Subcutaneous abdominal adipose tissue (tissue), 5 donors: ENCODE results near the gene CELA3A.

Source experiments
- H3K27ac ChIP-seq: one replicate; pipeline ENCODE4 v1.7.0; 2013; ENCODE audit warnings: low read depth, mild to moderate bottlenecking, inconsistent platforms, low read length, moderate library complexity
- H3K27me3 ChIP-seq, 5 donors: one replicate each; pipeline ENCODE4 v1.7.0; 2013; ENCODE audit warnings: low read length in 5 of 5, inconsistent platforms in 1 of 5; ENCODE audit not compliant: control insufficient read depth in 5 of 5, insufficient read depth in 4 of 5
- H3K36me3 ChIP-seq, 5 donors: one replicate each; pipeline ENCODE4 v1.7.0; 2013; ENCODE audit warnings: low read length in 5 of 5; ENCODE audit not compliant: control insufficient read depth in 5 of 5, insufficient read depth in 5 of 5
- H3K4me1 ChIP-seq, 5 donors: one replicate each; pipeline ENCODE4 v1.7.0; 2013; ENCODE audit warnings: low read length in 5 of 5, mild to moderate bottlenecking in 3 of 5, moderate library complexity in 1 of 5; ENCODE audit not compliant: control insufficient read depth in 5 of 5, insufficient read depth in 5 of 5
- H3K4me3 ChIP-seq, 5 donors: one replicate each; pipeline ENCODE4 v1.7.0; 2013; ENCODE audit warnings: low read length in 5 of 5, low read depth in 1 of 5
- H3K9ac ChIP-seq, 5 donors: one replicate each; pipeline ENCODE4 v1.7.0; 2013; ENCODE audit warnings: low read length in 5 of 5, mild to moderate bottlenecking in 4 of 5, moderate library complexity in 3 of 5
- H3K9me3 ChIP-seq, 5 donors: one replicate each; pipeline ENCODE4 v1.7.0; 2013; ENCODE audit warnings: low read length in 5 of 5; ENCODE audit not compliant: control insufficient read depth in 5 of 5
- donor health status: healthy.
- donor health status: healthy.
- donor health status: healthy.
- donor health status: healthy.
- donor health status: healthy.

Gene CELA3A

GRCh38 chr1:22045604-22046228 is 44.3 kb downstream of the CELA3A start:
- Histone ChIP-seq H3K9me3 (no peaks in the 10 kb centered on the region), H3K27me3 (no peaks in the 10 kb centered on the region), H3K36me3 (no peaks in the 10 kb centered on the region), H3K4me3 (no peak overlapping the region), H3K9ac (no peak overlapping the region), H3K4me1 (peaks cover 0 to 10% (median 7%) of the 10 kb centered on the region in 5 donors), H3K27ac (no peak overlapping the region)

- H3K4me3 ChIP-seq, result no peak overlapping the region
- peaks cover 0 to 17% (median 14%) of the 10 kb centered on the region in 5 donors for H3K4me1 ChIP-seq
- H3K27ac ChIP-seq, result peak overlapping the region; percentile 87
- H3K27me3 ChIP-seq, result no peaks in the 10 kb centered on the region
- no peaks in the 10 kb centered on the region for H3K9me3 ChIP-seq
- H3K36me3 ChIP-seq, result no peaks in the 10 kb centered on the region
- peak overlapping the region in 1 of 5 donors; percentile 11 for H3K9ac ChIP-seq
These were observed 47.1 kb downstream of the CELA3A start for GRCh38 chr1:22048351-22049192.

DNA sequence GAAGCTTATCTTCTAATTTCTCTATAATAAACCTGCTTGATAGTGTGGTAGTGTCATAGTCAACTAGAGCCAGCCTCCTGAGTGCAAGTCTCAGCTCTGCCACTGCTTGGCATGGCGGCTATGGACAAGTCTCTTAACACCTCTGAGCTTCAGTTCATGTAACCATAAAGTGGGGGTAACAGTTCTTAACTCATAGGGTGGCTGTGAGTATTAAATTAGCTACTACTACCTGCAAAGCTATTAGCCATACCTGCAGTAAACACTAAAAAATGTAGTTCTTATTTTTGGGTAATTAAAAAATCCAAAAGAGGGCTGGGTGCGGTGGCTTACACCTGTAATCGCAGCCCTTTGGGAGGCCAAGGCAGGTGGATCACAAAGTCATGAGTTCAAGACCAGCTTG is 48.9 kb downstream of the CELA3A start:
- H3K27me3 ChIP-seq, result no peaks in the 10 kb centered on the region
- no peaks in the 10 kb centered on the region for H3K9me3 ChIP-seq
- H3K4me3 ChIP-seq, result no peak overlapping the region
- H3K9ac ChIP-seq, result no peak overlapping the region
- H3K36me3 ChIP-seq, result no peaks in the 10 kb centered on the region
- H3K27ac ChIP-seq, result no peak overlapping the region
- H3K4me1 ChIP-seq, result peaks cover 3 to 31% (median 27%) of the 10 kb centered on the region in 5 donors

- no peaks in the 10 kb centered on the region for H3K9me3 ChIP-seq
- H3K9ac ChIP-seq, result no peak overlapping the region
- H3K27ac ChIP-seq, result no peak overlapping the region
- no peaks in the 10 kb centered on the region for H3K36me3 ChIP-seq
- peak overlapping the region in 1 of 5 donors; percentile 73 for H3K4me3 ChIP-seq
- no peaks in the 10 kb centered on the region for H3K27me3 ChIP-seq
- peaks cover 3 to 45% (median 39%) of the 10 kb centered on the region in 5 donors for H3K4me1 ChIP-seq
These were observed 50.2 kb downstream of the CELA3A start for GRCh38 chr1:22051607-22052114.

DNA sequence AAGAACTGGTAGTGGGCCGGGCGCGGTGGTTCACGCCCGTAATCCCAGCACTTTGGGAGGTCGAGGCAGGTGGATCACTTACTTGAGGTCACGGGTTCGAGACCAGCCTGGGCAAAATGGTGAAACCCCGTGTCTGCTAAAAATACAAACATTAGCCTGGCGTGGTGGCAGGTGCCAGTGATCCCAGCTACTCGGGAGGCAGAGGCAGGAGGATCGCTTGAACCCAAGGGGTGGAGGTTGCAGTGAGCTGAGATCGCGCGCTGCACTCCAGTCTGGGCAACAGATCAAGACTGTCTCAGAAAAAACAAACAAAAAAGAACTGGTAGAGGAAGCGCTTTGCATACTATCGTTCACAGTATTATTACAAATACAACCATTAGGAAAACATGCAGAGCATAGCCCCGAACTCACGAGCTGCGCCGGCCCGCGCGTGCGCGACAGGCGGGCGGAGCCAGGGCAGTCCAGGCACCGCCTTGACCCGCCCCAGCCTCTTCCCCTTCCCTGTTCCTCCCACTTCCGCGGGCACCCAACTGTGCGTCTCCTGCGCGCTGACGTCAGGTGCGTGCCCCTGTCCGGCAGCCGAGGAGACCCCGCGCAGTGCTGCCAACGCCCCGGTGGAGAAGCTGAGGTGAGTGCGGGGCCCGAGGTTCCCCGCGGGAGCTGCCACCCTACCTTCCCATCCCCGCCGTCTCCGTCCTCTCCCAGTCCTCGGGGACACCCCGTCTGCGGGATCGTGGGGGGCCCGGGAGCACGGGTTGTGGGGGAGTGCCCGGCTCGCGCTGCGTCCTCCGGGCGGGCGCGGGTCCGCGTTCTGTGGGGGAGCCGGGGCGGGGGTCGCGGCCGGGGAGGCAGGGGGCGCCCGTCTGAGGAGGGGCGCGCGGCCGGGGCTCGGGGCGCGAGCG is 50.9 kb downstream of the CELA3A start, which contains the start of gene CDC42:
Gene CDC42, plus strand, starts transcription at position 595 of the 902 bp plus-strand sequence. CDS start 25,770 bp downstream, outside the sequence.
- Histone ChIP-seq H3K4me3 (peak within 1 kb of the TSS; percentile 85 to 97 (median 90)), H3K9me3 (no peaks in the 10 kb centered on the region), H3K9ac (peak within 1 kb of the TSS; percentile 75 to 100 (median 89)), H3K4me1 (peaks cover 3 to 52% (median 46%) of the 10 kb centered on the region in 5 donors), H3K27ac (peak within 1 kb of the TSS; percentile 97), H3K27me3 (no peaks in the 10 kb centered on the region), H3K36me3 (no peaks in the 10 kb centered on the region)

- H3K36me3 ChIP-seq, result peaks cover 0 to 4% (median 3%) of the 10 kb centered on the region in 5 donors
- H3K4me3 ChIP-seq, result peak overlapping the region; percentile 85 to 97 (median 90)
- peak overlapping the region; percentile 97 for H3K27ac ChIP-seq
- H3K27me3 ChIP-seq, result no peaks in the 10 kb centered on the region
- peaks cover 4 to 58% (median 52%) of the 10 kb centered on the region in 5 donors for H3K4me1 ChIP-seq
- H3K9me3 ChIP-seq, result no peaks in the 10 kb centered on the region
- H3K9ac ChIP-seq, result peak overlapping the region; percentile 74 to 100 (median 89)
These were observed 51.8 kb downstream of the CELA3A start for GRCh38 chr1:22053017-22053860.

DNA sequence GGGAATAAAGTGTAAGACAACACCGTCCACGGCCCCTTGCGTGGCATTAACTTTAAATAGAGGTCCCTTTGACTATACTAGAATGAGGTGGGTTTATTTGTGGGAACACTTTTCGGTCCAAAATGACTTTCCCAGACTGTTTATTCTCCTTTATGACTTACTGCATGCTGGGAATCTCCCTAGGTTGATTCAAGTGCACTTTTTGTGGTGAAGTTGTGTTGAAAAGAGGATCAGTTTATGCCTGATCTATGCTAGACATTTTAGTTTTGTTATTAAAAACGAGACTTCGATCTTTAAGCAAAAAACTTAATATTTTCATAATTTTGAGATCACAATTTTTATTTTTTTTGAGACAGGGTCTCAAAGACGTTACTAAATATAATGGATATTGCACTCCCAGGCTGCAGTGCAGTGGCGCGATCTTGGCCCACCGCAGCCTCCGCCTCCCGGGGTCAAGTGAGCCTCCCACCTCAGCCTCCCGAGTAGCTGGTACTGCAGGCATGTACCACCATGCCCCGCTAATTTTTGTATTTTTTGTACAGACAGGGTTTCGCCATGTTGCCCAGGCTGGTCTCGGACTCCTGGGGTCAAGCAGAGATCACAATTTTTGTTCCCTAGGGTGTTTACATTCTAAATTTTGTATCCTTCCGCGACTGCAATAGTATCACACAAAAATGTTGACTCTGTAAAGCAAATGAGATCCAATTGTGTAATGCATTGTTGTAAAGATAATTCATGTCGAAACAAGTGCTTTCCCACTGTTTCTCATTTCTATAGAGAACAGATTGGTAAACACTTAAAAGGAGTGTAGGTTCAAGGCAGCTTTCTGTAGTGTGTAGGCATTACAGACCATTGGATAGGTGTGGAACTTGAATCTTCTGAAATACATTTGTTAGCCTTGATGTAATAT is 52.7 kb downstream of the CELA3A start:
- no peaks in the 10 kb centered on the region for H3K27me3 ChIP-seq
- H3K27ac ChIP-seq, result peak overlapping the region; percentile 97
- peak overlapping the region; percentile 85 to 97 (median 90) for H3K4me3 ChIP-seq
- peaks cover 0 to 4% (median 3%) of the 10 kb centered on the region in 5 donors for H3K36me3 ChIP-seq
- peak overlapping the region; percentile 74 to 100 (median 89) for H3K9ac ChIP-seq
- H3K9me3 ChIP-seq, result no peaks in the 10 kb centered on the region
- H3K4me1 ChIP-seq, result peaks cover 2 to 55% (median 48%) of the 10 kb centered on the region in 5 donors

DNA sequence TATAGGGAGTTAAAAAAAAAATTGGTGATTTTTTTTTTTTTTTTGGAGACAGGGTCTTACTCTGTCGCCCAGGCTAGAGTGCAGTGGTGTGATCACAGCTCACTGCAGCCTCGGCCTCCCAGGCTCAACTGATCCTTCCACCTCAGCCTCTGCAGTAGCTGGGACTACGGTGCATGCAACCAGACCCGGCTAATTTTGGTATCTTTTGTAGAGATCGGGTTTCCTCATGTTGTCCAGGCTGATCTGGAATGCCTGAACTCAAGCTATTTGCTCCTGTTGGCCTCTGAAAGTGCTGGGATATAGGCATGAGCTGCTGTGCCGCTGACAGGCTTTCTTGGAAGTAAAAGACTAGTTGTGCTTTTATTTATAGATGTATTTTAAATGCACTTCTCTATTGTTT is 54.0 kb downstream of the CELA3A start:
- Histone ChIP-seq H3K27me3 (no peaks in the 10 kb centered on the region), H3K4me1 (peaks cover 2 to 59% (median 52%) of the 10 kb centered on the region in 5 donors), H3K36me3 (peaks cover 0 to 4% (median 3%) of the 10 kb centered on the region in 5 donors), H3K9ac (no peak overlapping the region), H3K9me3 (no peaks in the 10 kb centered on the region), H3K27ac (peak overlapping the region; percentile 60), H3K4me3 (peak overlapping the region in 3 of 5 donors; percentile 26 to 42 (median 33))
